ENCODE results near the gene DNAAF2.
A peak's percentile ranks its signal among the peaks of the same experiment; 100 is the strongest.

GRCh38 chr14:49594347-49595091, 40.5 kb downstream of the DNAAF2 start:
- peak; percentile 82 for TF ChIP-seq POLR2A (IDR thresholded peaks at IDR 0.05; ENCODE audit: low read length)
- TF ChIP-seq GATA1 (IDR thresholded peaks at IDR 0.05; ENCODE audit: low read depth, low read length), result no peak
